Measurements from ENCODE around the gene MEAK7.

DNA sequence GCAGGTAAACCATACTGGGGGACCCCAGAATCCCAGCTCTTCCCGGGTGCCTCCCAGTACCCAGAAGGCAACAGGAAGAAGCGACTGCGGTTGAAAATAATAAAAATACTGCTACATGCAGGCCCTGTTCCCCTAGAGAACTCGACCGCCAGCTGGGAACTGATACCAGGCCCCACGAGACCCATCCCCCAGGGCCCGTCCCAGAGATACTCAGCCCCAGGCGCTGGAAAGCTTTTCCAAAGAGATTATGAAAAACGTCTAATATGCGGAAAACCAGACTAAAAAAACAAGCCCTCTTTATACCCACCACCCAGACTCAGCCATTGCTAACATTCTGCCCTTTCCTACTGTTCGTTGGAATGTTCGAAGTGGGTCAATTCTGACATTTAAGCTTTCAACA lies 12.9 kb upstream of the MEAK7 start:
- TF ChIP-seq POLR2A (IDR thresholded peaks at IDR 0.05; ENCODE audit: low read length), result no peak
- TF ChIP-seq GATA1 (IDR thresholded peaks at IDR 0.05; ENCODE audit: low read depth, low read length), result no peak
